ENCODE measurements around the gene CORIN.
"Not testable (repeated sequence)": the region's sequence is repeated elsewhere in the genome, so short reads cannot be mapped to it uniquely, and the experiment has no call there.

CORIN gene

DNA sequence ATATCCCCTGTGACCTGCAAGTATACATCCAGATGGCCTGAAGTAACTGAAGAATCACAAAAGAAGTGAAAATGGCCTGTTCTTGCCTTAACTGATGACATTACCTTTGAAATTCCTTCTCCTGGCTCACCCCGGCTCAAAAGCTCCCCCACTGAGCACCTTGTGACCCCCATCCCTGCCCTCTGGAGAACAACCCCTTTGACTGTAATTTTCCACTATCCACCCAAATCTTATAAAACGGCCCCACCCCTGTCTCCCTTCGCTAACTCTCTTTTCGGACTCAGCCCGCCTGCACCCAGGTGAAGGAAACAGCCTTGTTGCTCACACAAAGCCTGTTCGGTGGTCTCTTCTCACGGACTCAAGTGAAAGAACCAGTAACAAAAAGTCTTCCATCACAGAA lies 69.9 kb downstream of the CORIN start:
- not testable (repeated sequence) for DNase-seq

DNA sequence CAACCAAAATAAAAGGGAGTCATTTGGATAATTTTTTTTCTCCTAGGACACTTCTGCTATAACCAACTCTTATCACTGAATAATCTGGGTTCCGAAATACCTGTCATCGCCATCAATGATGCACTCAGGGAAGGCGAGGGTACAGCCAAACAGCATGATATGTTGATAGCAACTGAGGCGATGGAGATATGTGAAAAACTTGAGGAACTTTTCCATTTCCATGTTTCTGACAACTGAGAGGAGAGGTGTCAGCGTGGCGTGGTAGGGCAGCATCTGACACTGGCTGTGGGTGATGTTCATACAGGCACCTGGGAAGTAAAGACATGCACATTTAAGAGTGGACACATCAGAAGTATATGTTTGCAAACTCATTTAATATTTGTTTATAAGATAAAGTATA lies 74.6 kb downstream of the CORIN start:
- DNase-seq, result no peak

DNA sequence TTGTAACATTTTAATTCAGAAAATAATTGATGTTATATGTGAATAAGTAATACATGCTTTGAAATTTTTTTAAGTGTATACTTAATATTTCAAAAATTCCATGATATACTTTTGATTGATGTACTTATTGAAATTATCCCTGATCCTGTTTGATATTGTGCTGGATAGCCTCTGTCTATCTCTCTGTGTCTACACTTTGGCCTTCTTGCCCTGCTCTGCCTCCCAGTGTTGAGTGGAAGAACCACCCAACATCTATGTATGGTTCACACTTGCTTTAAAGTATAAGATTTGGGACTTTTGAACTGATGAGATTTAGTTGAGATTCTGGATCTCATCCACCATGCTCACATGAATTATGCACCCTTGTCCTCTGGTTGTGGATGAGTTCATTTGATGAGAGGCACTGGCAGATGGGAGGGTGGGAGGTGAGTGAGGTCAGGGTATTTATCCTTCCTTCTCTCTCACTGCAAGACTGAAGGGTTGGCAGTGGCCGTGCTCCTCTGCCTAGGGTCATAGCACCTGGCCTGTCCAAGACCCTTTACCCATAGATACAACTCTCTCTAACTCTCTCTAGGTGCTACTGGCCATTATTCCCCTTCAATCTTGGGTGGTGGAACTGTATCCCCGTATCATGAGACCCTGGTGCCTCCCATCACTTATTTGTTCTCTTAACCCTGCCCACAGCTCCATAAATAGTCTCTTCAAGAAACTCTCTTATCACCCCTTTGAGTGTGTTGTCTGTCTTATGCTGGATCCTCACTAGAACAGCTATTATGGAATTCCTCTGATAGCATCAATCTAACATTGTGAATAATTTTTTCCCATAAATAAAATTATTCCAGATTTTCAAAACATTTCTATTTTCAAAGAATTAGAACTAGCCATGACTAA lies 75.2 kb downstream of the CORIN start:
- no peak for DNase-seq

DNA sequence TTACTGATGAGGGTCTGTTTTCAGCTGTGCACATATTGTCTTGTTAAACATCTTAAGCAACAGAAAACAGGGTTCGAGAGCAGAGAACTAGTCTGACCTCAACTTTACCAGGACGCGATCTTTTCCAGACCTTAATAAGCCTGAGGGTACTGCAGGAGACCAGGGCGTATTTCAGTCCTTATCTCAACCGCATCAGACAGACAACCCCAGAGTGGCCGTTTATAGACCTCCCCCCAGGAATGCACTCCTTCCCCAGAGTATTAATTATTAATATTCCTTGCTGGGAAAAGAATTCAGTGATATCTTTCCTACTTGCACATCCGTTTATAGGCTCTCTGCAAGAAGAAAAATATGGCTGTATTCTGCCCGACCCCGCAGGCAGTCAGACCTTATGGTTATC lies 84.6 kb downstream of the CORIN start:
- DNase-seq, result not testable (repeated sequence)

DNA sequence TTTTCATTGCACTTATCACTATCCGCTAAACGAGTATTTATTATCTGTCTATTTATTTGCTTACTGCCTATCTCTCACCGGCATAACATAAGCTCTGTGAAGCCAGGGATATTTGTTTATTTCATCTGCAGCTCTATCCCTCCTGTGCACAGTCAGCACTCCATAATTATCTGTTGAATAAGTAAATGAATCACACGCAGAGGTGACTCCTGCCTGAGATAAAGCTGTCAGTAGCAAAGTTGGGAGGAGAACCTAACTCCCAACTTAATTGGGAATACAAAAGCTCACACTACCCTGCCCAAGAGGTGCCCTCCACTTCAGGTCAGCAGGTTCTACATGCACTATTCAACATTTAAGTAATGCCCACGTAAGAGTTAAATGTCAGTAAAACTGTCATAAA lies 85.7 kb downstream of the CORIN start:
- DNase-seq, result no peak

DNA sequence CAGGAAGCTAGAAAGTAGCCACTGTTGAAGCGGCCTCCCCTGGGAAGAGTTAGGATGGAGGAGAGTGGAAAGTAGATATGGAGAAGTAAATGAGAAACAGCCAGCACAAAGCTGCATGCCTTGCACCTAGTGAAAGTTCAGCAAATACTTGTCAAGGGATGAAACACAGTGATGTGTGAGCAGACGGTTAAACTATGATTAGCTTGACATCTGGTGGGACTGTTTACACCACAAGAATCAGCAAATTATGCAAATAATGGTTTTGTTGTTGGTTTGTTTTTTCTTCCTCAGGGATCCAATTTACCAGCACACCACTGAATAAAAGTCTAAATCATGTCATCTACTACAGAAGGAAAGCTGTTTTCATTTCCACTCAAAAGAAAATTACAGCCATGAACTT lies 87.1 kb downstream of the CORIN start:
- no peak for DNase-seq

DNA sequence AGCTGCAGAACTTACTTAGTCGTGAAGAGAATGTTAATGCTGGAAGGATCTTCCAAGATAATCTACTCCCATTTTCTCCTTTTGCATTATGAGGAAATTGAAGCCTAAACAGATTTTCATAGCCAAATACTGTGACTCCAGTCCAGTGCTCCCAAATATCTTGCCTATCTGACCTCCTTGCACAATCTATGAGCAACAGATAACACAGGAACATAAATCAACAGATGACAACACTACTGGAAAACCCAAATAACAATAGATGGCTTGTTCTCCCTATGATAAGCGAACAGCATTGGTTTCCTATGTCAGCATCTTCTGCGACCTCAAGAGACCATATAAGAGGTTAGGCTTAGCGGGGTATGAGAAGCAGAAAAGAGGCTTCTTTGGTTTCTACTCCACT lies 88.0 kb downstream of the CORIN start:
- no peak for DNase-seq

DNA sequence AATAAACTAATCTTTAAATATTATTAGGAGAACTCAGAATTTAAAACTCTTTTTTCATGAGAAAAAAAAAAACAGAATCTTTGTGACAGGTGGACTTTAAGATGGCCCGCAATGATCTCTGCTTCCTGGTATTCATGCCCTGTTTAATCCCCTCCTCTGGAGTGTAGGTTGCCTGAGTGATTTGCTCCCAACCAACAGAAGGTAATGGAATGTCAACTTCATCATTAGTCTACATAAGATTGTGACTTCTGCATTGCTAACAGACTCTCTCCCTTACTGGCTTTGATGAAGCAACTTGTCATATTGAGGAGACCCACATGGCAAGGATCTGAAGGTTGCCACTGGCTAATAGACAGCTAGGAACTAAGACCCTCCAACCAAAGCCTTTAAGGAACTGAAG lies 88.8 kb downstream of the CORIN start:
- no peak for DNase-seq

DNA sequence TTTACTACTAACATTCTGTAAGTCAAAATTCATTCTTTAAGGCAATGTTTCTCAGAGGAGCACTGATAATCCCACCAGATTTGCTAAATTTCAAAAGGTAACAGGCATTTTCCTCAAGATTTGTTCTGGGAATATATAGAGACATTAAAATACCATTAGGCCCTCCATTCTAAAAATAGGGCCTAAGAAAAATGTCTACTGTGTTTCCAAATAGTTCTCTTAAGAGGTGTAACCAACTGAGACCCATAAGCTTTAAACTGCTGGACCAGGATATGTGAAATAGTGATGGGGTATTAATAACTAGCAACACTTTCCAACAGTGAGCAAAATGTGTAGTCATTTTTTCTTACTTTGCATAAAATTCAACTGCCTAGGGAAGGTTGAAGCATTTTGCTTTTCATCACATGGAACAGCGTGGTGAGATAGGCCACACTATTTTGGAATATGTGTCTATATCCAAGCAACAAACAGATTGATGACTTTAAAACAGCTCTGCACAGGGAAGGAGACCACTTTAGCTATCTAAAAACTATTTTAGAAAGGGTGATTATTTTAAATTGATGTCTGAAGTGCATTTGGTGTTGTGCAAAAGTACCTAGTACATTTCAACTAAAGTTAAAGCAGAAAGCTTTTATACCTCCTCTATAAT lies 89.9 kb downstream of the CORIN start:
- DNase-seq, result no peak

DNA sequence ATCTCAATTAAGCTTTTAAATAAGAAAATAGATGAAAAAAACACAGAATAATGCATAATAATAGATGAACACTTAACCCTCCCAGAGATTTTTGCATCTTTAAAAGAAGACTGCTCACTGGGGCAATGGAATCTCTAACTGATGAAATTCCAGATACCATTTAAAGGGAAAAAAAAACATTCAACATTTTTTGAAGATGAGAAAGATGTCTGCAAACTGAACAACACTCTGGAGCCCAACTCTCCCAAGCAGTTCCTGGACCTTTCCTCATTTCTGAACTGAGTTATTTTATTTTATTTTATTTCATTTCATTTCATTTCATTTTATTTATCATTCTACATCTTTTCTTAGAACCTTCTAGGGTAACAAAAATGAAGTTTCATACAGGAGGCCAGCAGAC lies 90.7 kb downstream of the CORIN start:
- DNase-seq, result no peak

DNA sequence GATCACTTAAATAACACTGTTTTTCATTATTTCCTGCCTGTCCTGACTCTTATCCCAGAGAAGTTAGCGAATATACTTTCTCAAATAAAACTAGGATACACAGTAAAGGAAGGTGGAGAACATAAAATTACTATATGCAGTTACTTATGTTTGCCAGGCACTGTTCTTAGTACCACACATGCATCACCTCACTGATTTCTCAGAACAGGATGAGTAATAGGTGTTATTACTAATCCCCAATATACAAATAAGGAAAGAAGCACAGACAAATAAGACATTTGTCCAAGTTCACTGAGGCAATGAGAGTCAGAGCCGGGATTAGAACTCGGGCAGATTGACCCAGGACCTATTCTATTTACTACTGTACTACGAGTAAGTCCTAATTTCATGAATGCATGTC lies 91.7 kb downstream of the CORIN start:
- DNase-seq, result peak; percentile 34

DNA sequence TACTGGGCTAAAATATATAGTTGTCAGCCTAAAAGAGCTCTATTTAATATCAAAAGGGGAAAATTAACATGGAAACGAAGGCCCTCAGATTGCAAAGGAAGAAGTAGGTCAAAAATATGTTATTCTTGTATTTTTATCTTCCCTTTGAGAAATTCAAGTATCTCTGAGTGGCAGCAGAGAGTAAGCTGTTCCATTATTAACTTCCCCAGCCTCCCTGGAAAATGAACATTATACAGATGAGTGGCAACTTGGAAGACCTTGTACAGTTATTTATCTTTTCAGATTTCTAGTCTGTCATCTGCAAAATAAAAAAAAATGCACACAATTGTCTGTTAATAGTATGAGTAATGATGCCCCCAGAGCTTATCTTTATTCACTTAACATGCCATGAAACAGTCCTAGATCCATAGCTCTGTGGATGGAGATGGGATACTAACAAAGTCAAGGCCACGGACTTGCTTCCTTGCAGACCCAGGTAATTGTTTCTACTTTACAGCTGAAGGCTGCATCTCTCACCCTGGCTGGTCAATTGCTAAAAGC lies 93.0 kb downstream of the CORIN start:
- DNase-seq, result no peak

DNA sequence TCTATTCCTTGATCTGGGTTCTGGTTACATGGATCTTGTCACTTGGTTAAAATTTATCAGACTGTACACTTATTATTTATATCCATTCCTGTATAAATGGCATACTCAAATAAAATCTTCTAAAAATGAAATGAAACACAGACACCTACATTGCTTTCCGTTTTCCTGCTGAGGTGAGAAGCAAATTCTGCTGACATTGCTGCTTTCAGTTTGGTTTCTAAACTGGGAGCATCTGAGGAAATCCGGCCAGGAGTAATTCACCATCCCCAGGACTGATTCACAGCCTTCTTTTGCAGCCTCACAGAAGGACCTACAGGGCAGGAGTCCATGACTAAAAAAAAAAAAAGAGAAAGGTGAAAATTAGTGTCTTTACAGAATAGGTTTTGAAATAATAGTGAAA lies 93.6 kb downstream of the CORIN start:
- no peak for DNase-seq

DNA sequence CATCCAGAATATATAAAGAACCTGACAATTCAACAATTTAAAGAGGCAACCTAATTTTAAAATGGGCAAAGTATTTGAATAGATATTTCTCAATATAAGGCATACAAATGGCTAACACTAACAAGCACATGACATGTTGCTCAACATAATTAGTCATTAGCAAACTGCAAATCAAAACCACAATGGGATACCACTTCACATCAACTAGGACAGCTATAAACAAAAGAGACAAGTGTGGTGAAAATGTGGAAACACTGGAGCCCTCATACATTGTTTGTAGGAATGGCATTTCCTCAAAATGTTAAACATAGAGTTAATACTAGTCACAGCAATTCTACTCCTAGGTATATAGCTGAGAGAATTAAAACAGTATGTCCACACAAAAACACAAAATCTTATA lies 96.7 kb downstream of the CORIN start:
- DNase-seq, result peak; percentile 84

DNA sequence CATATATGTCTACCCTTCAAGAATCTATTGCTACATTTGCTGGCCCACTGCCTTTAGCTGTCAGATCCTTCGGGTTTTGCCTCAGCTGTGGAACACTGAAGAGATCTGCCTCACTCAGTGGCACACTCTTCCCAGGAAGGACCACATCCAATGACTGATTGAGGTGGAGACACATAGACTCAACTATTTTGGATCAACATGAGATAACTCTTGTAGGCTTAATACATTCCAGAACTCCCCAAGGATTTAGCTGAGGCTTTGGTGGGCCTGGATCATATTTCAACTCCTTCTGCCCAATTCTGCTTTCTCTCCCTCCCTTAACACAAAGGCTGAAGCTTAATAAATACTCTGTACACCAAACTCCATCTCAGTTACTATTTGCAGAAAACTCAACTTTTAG lies 100.5 kb downstream of the CORIN start:
- no peak for DNase-seq

DNA sequence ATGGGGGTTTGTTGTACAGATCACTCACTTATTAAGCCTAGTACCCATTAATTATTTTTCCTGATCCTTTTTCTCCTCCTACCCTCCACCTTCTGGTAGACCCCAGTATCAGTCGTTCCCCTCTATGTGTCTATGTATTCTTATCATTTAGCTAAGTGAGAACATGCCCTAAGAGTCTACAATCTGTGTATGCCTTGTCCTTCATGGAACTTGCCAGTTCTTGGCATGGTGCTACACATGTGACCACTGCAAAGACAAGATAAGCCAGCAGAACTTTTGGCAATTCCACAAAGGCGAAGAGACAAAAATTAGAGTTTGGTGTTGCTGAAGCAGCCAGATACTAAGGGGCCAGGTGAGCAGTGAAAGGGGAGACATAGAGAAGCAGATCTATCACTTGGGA lies 101.3 kb downstream of the CORIN start:
- DNase-seq, result no peak

DNA sequence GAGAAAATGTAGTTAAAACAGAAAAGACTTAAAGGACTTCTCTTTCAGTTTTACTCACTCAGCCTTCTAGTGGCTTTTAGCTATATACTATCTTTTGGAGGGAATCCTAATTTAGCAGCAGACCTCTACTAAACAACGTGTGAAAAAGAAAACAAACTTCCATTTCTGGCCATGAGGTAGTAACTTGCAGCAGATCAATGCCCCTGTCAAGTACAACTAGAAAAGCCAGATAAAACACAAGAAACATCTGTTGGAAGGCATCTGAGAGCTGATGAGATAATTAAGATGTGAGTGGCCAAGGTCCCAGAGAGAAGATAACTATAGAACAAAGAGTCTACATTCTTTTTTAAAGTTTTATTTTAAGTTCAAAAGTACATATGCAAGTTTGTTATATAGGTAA lies 101.7 kb downstream of the CORIN start:
- no peak for DNase-seq

DNA sequence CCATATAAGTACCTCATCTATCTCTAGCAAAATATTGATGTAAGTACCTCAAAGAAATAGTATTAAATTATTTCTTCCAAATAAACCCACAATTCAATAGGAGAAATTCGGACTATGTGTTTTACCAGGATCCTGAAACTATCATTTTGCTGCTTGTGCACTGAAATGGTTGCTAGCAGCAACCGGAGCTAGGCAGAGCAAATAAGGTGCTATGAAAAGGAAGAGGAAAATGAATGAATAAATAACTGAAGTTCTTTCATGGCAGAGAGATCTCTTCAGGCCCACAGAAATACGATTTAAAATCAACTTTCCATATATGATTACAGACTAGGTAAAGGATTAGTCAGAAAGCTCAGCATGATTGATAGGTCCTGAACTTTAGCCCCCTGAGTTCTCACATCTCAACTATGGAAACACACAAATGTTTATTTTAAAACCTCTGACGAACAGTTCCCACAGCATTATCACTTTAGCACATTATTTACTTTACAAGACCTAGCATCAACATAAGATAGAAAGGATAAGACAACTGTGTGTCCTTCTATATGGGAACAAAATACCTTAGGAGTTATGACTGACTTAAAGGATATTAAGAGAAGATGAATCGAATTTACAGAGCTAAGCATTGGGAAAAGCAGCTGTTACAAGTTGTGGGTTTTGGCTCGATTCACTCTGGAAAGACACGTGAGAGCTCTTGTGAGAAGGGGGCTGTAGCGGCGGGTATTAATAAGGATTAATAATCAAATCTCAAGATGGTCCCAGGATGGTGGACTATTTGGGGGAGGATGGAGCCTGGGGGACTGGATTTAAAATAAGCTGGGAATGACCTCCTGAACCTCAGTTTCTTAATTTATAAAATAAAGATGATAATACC lies 104.3 kb downstream of the CORIN start:
- no peak for DNase-seq

DNA sequence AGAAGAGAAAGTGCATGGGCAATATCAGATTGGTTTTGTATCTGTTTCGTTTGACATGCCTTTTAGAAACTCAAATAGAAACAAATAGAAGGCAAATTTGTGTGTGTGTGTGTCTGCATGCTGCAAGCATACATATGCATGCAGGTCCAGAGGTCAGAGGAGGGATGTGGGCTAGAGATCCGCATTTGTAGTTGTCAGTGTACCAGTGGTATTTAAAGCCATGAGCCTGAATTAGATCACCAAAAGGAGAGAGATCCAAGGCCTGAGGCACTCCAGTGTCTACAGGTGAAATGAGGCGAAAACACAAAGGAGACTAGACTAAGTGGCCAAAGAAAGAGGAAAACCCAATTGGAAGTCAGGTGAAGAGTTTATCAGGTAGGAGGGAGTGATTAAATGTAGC lies 106.7 kb downstream of the CORIN start:
- DNase-seq, result no peak

DNA sequence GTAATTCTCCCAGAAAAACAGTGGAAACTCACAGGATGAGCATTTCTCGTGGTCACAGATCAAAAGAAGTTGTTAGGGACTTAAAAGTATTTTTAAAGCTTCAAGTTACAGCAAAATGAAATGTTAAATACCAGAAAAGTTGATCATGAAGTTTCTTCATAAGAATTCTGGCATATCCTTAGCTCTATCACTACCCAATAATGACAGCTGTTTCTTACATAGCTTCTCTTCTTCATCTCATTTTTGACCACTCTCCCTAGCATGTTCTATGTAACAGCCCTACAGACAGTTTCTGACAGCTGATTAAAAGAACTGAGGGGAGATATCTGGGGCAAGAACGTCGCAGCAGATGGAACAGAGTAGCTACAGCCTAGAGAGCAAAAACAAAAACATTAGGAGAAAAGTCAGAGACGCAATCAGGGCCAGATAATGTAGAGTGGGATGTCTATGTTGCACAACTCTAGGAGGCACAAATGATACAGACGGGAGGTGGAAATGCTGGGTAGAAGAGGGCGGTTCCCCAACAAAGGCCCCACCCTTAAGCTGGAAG lies 108.7 kb downstream of the CORIN start:
- no peak for DNase-seq

DNA sequence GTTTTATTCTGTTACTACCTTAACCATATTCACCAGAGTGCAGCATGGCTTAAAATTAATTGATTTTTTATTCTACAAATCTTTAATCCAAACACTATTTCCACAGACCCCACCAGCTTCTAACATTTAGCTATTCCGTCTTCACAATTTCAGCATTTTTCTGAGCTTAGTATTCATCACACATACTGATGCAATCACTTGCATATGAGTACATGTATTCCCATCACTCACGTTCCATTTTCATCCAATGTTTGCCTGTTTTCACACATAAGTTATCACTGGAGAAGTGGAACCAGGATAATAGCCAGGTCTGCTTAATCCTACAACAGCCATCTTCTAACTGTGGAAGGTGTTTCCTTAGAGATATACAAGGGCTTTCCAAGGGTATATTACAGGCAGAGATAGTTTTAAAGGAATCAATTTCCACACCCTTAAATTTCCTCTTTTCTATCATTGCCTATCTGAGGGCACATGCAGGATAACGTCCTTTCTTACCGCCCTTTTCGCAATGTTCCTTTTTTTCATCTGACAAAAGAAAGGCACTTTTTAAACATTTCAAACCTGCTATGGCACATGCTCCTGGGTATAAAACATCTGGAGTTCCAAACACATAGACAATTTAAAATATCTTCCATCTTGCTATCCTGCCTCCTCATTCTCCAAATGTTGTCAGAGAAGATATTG lies 115.8 kb downstream of the CORIN start:
- no peak for DNase-seq

DNA sequence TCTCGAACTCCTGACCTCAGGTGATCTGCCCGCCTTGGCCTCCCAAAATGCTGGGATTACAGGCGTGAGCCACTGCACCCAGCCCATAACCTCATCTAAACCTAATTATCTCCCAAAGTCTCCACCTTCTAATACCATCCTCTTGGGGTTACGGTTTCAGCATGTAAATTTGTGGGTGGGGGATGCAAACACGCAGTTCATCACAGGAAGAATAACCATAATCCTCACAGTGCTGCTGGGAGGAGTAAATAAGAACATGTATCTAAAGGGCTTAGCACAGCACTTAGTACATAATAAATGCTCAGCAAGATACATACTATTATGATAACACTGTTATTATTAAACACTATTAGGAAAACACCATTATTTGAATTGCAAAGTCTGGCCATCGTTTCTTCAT lies 116.4 kb downstream of the CORIN start:
- no peak for DNase-seq

Data from HCEC 1CT (cell line).